Measurements from ENCODE around the gene PRKACB. TPM values are rescaled to one million over a fixed set of nuclear protein-coding genes. Genes with fewer than 3 reads are reported as not detected.

Gene PRKACB
- total RNA-seq, 1 donor from 2014 or later = 34.4 TPM

DNA sequence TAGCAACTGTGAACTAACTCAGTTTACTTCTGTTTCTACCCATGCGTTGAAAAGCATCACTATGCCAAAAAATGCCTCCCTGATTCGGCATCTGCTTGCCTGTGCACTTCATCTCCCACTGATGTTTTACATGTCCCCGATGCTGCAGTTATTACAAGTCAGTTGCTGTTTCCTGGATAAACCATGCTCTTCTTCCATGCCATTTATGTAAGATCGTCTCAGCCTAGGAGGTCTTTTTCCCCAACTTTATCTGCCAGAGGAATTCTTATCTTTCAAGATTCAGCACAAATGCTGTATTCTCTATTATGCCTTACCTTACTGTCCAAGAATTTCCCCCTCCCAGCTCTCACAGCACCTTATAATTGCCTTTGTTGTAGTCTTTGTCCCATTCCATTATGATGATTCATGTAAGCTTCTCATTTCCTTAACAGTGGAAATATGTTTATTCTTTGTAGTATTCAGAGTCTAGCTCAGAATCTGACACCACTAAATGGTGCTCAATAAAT, 30.0 kb downstream of the PRKACB start:
- TF ChIP-seq, protein P1, sequence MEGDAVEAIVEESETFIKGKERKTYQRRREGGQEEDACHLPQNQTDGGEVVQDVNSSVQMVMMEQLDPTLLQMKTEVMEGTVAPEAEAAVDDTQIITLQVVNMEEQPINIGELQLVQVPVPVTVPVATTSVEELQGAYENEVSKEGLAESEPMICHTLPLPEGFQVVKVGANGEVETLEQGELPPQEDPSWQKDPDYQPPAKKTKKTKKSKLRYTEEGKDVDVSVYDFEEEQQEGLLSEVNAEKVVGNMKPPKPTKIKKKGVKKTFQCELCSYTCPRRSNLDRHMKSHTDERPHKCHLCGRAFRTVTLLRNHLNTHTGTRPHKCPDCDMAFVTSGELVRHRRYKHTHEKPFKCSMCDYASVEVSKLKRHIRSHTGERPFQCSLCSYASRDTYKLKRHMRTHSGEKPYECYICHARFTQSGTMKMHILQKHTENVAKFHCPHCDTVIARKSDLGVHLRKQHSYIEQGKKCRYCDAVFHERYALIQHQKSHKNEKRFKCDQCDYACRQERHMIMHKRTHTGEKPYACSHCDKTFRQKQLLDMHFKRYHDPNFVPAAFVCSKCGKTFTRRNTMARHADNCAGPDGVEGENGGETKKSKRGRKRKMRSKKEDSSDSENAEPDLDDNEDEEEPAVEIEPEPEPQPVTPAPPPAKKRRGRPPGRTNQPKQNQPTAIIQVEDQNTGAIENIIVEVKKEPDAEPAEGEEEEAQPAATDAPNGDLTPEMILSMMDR (conservative IDR thresholded peaks at IDR 0.05) = no peak
- DNase-seq (ENCODE audit: low read depth, low spot score) = no peak
- Mint-ChIP-seq H3K9me3 (no peaks in the 10 kb centered on the region), H3K4me1 (peaks cover 5% of the 10 kb centered on the region), H3K27me3 (ENCODE audit: low read depth) (no peaks in the 10 kb centered on the region), H3K27ac (ENCODE audit: unreplicated experiment) (no peak overlapping the region), H3K4me3 (no peak overlapping the region), H3K36me3 (ENCODE audit: low read depth) (no peaks in the 10 kb centered on the region)

DNA sequence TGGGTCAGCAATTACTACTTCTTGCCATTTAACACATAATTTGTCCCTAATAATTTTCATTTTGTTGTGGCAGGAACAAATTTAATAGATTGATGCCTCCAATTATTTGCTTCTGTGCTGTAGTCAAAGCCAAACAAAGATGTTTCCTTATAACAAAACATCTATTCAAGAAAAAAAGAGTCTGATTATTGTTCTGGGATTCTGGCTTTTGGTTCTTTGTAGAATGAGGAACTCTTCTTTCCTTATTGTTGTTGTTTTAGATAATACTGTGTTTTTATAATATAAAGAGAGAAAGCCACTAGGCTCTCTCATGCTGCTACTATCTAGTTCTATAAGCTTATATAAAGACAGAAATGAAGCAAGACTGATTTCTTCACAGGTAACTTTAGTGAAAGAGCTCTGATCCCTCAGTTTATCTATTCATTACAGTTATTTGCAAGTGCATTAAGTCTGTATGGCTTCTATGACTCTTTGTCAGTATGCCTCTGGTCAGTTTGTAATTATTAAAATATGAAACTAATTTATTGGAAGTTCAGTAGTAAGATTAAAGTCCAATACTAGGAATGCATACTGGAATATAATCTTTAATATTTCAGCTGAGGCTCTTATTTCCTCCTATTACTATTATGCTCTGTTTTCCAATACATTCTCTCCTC, 37.4 kb downstream of the PRKACB start:
- Mint-ChIP-seq H3K4me3 (no peak overlapping the region), H3K27ac (ENCODE audit: unreplicated experiment) (no peak overlapping the region), H3K27me3 (ENCODE audit: low read depth) (no peaks in the 10 kb centered on the region), H3K36me3 (ENCODE audit: low read depth) (peaks cover 2% of the 10 kb centered on the region), H3K9me3 (no peaks in the 10 kb centered on the region), H3K4me1 (peaks cover 3% of the 10 kb centered on the region)
- TF ChIP-seq, protein P1 (conservative IDR thresholded peaks at IDR 0.05) = no peak
- no peak for DNase-seq (ENCODE audit: low read depth, low spot score)

DNA sequence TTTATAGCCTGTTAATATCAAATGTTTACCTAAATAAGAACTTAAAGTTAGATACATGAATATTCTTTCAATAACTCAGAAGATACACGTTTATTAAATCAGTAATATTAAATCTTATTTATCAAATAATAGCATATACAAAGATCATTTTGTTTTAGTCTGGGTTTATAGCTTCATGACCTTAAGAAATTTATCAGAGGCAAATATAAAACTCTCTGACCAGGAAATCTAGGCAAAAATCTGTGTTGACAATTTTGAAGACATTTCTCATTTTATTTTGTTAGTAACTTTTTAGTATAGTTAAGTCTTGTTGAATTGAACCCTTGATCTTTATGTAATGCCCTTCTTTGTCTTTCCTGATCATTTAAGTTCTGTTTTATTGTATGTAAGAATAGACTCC, 46.4 kb downstream of the PRKACB start:
- H3K27me3 Mint-ChIP-seq (ENCODE audit: low read depth) = no peaks in the 10 kb centered on the region

DNA sequence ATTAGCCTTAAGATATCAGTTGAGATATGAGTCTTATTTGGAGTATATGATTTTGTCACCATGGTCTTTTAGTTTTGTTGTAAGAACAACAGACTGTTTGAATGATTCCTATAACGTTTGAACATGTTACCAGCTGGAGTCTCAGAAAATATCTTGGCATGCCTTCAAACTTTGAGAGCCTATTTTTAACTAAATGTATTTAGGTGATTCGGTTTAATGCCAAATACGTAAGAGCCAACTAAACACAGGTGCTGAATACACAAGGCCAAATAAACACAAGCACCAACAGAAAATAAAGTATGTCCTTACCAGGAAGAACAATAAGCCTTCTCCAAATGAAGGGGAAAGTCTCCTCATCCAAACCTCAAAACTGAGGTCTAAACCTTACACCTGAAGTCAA, 48.6 kb downstream of the PRKACB start:
- Mint-ChIP-seq H3K36me3 (ENCODE audit: low read depth) (peaks cover 50% of the 10 kb centered on the region), H3K4me3 (no peak overlapping the region), H3K27ac (ENCODE audit: unreplicated experiment) (no peak overlapping the region), H3K4me1 (no peaks in the 10 kb centered on the region), H3K27me3 (ENCODE audit: low read depth) (no peaks in the 10 kb centered on the region), H3K9me3 (peaks cover 16% of the 10 kb centered on the region)
- DNase-seq (ENCODE audit: low read depth, low spot score) = no peak
- TF ChIP-seq, protein P1 (conservative IDR thresholded peaks at IDR 0.05) = no peak

More for the DNA sequence above, 46.4 kb downstream of the PRKACB start:
- no peak overlapping the region for H3K27ac Mint-ChIP-seq (ENCODE audit: unreplicated experiment)
- no peaks in the 10 kb centered on the region for H3K4me1 Mint-ChIP-seq
- H3K4me3 Mint-ChIP-seq = no peak overlapping the region
- H3K36me3 Mint-ChIP-seq (ENCODE audit: low read depth) = peaks cover 44% of the 10 kb centered on the region
- H3K9me3 Mint-ChIP-seq = peaks cover 16% of the 10 kb centered on the region
- no peak for DNase-seq (ENCODE audit: low read depth, low spot score)
- TF ChIP-seq, protein P1 (conservative IDR thresholded peaks at IDR 0.05) = no peak

DNA sequence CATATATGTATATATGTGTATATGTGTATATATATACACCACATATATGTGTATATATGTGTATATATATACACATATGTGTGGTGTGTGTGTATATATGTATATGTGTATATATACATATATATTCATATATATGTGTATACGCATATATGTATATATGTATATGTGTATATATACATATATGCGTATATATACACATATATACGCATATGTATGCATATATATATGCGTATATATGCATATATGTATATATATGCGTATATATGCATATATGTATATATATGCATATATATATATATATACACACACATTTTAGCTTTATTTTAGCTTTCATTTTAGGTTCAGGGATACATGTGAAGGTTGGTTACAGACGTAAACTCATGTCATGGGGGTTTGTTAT, 54.8 kb downstream of the PRKACB start:
- DNase-seq (ENCODE audit: low read depth, low spot score) = no peak
- Mint-ChIP-seq H3K9me3 (peaks cover 4% of the 10 kb centered on the region), H3K4me3 (no peak overlapping the region), H3K4me1 (peaks cover 8% of the 10 kb centered on the region), H3K27ac (ENCODE audit: unreplicated experiment) (no peak overlapping the region), H3K36me3 (ENCODE audit: low read depth) (peaks cover 43% of the 10 kb centered on the region), H3K27me3 (ENCODE audit: low read depth) (no peaks in the 10 kb centered on the region)
- TF ChIP-seq, protein P1 (conservative IDR thresholded peaks at IDR 0.05) = no peak

All from neural crest cell (in vitro differentiated cells).